ENCODE measurements around the gene HCN2. TPM values are rescaled to one million over a fixed set of nuclear protein-coding genes. Genes with fewer than 3 reads are reported as not detected.

The HCN2 gene
- total RNA-seq, 4 donors from 2014 or later, result not detected

DNA sequence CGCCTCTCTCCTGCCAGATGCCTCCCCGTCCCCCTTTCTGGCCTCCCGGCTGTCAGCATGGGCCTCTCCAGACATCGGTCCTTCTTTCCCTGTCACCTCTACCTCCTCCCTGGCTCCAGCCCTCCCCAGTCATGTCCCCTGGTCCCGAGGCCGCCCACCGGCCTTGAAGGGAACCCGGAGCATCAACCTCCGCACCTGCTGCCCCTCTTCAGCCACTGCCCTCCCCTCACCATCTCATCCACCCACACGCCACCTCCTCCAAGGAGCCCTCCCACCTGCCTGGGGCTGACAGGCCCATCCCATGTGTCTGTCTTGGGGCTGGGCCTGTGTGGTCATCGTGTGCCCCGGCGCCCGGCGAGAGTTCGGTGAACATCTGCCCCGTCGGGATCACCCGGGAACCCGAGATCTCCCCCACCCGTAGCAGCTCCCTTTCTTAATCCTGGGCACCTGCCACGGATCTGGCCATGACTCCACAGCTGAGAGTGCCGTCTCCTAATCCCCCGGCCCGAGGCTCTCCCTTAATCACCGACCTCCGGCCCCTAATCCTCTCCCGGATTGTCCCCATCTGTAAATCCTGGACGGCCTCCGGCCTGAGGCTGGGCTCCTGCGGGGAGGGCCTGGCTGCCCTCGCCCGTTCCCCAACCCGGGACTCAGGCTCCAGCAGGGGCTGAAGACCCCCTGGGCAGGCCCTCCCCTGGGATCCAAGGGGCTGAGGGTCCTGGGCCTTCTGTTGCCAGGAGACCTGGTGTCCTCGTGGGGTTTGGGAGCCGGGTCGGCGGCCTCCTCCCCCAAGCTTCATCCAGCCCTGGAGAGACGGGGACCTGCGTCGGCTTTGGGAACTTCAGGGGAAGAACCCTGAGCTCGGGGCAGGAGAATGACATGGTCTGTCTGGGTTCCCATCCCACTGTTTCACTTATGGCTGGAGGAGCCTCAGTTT is 5.9 kb downstream of the HCN2 start:
- no peak for TF ChIP-seq CTCF (IDR thresholded peaks at IDR 0.05; ENCODE audit: low read depth)

DNA sequence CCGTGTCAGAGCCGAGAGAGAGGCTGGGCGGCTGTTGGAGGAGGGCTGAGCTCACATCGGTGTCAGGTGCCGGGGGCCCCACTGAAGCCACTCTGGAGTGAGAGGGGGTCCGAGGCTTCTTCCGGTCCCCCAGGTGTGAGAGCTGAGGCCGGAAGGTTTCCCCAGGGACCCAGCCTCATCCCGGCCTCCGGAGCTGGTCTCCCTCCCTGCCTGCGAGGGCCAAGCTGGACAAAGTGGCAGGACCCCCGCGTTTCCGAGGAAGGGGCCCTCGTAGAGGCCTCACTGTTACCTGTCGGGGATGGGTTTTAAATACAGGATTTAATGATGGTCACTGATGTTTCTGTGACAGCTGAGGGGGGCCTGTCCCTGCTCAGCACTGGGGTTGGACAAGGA is 6.6 kb downstream of the HCN2 start:
- no peak for TF ChIP-seq CTCF (IDR thresholded peaks at IDR 0.05; ENCODE audit: low read depth)

DNA sequence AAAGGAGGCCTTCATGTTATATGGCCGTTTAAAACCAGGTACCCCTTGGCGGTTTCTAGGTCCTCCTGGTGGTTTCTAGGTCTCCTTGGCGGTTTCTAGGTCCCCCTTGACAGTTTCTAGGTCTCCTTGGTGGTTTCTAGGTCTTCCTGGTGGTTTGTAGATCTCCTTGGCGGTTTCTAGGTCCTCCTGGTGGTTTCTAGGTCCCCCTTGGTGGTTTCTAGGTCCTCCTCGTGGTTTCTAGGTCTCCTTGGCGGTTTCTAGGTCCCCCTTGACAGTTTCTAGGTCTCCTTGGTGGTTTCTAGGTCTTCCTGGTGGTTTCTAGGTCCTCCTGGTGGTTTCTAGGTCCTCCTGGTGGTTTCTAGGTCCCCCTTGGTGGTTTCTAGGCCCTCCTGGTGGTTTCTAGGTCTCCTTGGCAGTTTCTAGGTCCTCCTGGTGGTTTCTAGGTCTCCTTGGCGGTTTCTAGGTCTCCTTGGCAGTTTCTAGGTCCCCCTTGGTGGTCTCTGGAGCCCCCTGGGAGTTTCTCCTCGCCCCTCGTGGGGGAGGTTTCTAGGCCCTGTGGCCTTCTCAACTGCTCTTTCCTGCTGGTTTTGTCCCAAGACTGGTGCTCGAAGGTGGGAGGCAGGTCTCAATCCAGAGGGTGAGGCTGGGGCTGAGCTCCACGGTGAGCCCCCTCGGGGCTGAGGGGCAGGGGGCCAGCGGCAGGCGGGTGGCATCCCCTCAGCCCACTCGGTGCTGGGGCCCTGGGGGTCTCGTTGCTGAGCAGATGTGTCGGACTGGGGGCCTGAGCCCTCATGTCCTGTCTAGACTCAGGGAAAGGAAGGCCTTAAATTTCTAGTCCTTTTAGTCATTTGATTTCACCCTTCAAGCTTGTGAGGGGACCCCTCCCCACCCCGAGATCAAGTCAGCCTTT is 8.0 kb downstream of the HCN2 start:
- no peak for TF ChIP-seq CTCF (IDR thresholded peaks at IDR 0.05; ENCODE audit: low read depth)

DNA sequence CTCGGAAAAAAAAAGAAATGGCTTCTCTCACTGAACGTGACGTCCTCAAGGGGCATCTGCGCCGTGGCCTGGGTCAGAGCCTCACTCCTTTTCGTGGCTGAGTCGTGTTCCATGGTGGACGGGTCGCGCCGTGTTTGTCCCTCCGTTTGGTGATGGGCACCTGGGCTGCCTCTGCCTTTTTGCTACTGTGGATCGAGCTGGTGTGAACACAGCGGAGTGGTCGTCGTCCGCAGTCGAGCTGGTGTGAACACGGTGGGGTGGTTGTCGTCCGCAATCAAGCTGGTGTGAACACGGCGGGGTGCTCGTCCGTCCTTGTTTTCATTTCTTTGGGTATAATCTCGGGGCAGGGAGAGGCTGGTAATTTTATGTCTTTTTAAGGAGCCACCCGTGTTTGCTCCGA is 11.6 kb downstream of the HCN2 start:
- TF ChIP-seq CTCF (IDR thresholded peaks at IDR 0.05; ENCODE audit: low read depth), result no peak

- no peak for TF ChIP-seq CTCF (IDR thresholded peaks at IDR 0.05; ENCODE audit: low read depth)
Measured at GRCh38 chr19:601790-602189, 12.1 kb downstream of the HCN2 start.

GRCh38 chr19:602391-603301 is 13.0 kb downstream of the HCN2 start:
- no peak for TF ChIP-seq CTCF (IDR thresholded peaks at IDR 0.05; ENCODE audit: low read depth)

Measured in subcutaneous adipose tissue (tissue), 4 donors.